Measurements from ENCODE around the gene SYNJ2BP. TPM values are rescaled to one million over a fixed set of nuclear protein-coding genes. Genes with fewer than 3 reads are reported as not detected.

SYNJ2BP gene
- total and polyA plus RNA-seq, 2 of the 13 experiments (the other 11 are each of a cell fraction or from before 2014, with no cell fraction given) = 18.1 to 28.6 TPM

- TF ChIP-seq E2F5 (CRISPR knock-in tag; conservative IDR thresholded peaks at IDR 0.05) = no peak
- no peak for TF ChIP-seq ZNF383 (CRISPR knock-in tag; IDR thresholded peaks at IDR 0.05; ENCODE audit: borderline replicate concordance)
- TF ChIP-seq KLF16 (CRISPR knock-in tag; IDR thresholded peaks at IDR 0.05) = peak in 1 of 2 experiments; percentile 64; a peak in 1 of 4 replicates
- TF ChIP-seq DPF2 (CRISPR knock-in tag; IDR thresholded peaks at IDR 0.05; ENCODE audit: borderline replicate concordance, low read depth) = peak; percentile 60
- TF ChIP-seq THRA (CRISPR knock-in tag; IDR thresholded peaks at IDR 0.05; ENCODE audit: borderline replicate concordance) = peak; percentile 80; the same call in 1 of the 2 replicates
- TF ChIP-seq EED (CRISPR knock-in tag; IDR thresholded peaks at IDR 0.05) = no peak
- TF ChIP-seq MED8 (CRISPR knock-in tag; IDR thresholded peaks at IDR 0.05; ENCODE audit: insufficient replicate concordance) = no peak
- peak; percentile 75 for TF ChIP-seq HMGXB3 (CRISPR knock-in tag; IDR thresholded peaks at IDR 0.05; ENCODE audit: borderline replicate concordance)
- TF ChIP-seq PBX2 (CRISPR knock-in tag; IDR thresholded peaks at IDR 0.05) = no peak
- TF ChIP-seq HOXA3 (CRISPR knock-in tag; IDR thresholded peaks at IDR 0.05) = peak; percentile 62; the same call in 1 of the 2 replicates
- no peak for TF ChIP-seq ZBTB4 (CRISPR knock-in tag; IDR thresholded peaks at IDR 0.05; ENCODE audit: borderline replicate concordance)
- TF ChIP-seq HDAC2 (CRISPR knock-in tag; IDR thresholded peaks at IDR 0.05) = peak; percentile 84
- TF ChIP-seq, protein P1, sequence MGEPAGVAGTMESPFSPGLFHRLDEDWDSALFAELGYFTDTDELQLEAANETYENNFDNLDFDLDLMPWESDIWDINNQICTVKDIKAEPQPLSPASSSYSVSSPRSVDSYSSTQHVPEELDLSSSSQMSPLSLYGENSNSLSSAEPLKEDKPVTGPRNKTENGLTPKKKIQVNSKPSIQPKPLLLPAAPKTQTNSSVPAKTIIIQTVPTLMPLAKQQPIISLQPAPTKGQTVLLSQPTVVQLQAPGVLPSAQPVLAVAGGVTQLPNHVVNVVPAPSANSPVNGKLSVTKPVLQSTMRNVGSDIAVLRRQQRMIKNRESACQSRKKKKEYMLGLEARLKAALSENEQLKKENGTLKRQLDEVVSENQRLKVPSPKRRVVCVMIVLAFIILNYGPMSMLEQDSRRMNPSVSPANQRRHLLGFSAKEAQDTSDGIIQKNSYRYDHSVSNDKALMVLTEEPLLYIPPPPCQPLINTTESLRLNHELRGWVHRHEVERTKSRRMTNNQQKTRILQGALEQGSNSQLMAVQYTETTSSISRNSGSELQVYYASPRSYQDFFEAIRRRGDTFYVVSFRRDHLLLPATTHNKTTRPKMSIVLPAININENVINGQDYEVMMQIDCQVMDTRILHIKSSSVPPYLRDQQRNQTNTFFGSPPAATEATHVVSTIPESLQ (CRISPR knock-in tag; conservative IDR thresholded peaks at IDR 0.05) = no peak
- TF ChIP-seq NR2C2 (CRISPR knock-in tag; IDR thresholded peaks at IDR 0.05; ENCODE audit: borderline replicate concordance) = peak; percentile 87
Measured at GRCh38 chr14:70448633-70449340, 31.9 kb upstream of the SYNJ2BP start (continued).

Data from HepG2 (cell line).